ENCODE results near the gene MCF2L2.

GRCh38 chr3:183378008-183378407 is 50.4 kb downstream of the MCF2L2 start:
- no peak for TF ChIP-seq CTCF (IDR thresholded peaks at IDR 0.05)
- no peak for TF ChIP-seq JUN (IDR thresholded peaks at IDR 0.05)
